Caki2 (cell line): Measurements from ENCODE around the gene FOXO4. TPM values are rescaled to one million over a fixed set of nuclear protein-coding genes. Genes with fewer than 3 reads are reported as not detected.
A peak's percentile ranks its signal among the peaks of the same experiment; 100 is the strongest.

Experiments used
- DNase-seq: peaks from one replicate; pipeline ENCODE4 v3.0.0-alpha.2; 2015; ENCODE audit warnings: low read depth
- in situ Hi-C: cut with HindIII; loops from 2 replicates; pipeline ENCODE4 v1.10.0; 2016; ENCODE audit warnings: low sequenced_read_pairs, low pct_unique_long_range_greater_than_20kb, mixed read lengths
- total RNA-seq: library from RNA; depleted of rRNA; stranded (reverse); fragments of >200 nt; shearing (Covaris generic); gene quantifications from 2 replicates; pipeline ENCODE4 v1.2.3, GENCODE V29; 2014; ENCODE audit warnings: low replicate concordance; rRNA removed

Gene FOXO4
- total RNA-seq, 1 experiment from 2014 or later, result 0.41 TPM

- DNase-seq, result peak; percentile 45
- in situ Hi-C loops, result no loop called here
Measured at GRCh38 chrX:71118032-71118984, 22.7 kb downstream of the FOXO4 start, which contains the start of gene MED12. TSS of gene MED12 (plus strand) at chrX:71118596. CDS start at chrX:71118755, 159 bp downstream.

DNA sequence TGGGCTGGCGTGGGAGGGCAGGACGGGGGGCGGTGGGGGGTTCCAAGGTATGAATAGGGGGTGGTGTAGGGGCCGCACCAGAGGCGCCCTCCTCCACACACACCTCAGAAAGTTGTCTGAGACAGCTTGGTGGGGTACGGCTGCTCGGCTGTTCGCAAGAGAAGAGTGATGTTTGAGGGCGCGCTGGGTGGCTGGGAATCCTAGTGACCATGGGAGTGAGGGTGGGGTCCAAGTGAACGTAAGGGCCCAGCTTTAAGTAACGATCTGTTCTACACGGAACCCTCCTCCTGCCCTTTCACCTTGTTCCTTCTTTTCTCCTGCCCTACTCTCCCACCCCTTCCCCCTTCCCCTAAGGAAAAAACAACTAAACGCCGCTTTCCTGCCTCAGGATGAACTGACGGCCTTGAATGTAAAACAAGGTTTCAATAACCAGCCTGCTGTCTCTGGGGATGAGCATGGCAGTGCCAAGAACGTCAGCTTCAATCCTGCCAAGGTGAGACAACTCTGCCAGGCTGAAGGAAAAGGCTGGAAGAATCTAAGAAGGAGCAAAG is 23.4 kb downstream of the FOXO4 start:
- in situ Hi-C loops, result no loop called here
- DNase-seq, result no peak

DNA sequence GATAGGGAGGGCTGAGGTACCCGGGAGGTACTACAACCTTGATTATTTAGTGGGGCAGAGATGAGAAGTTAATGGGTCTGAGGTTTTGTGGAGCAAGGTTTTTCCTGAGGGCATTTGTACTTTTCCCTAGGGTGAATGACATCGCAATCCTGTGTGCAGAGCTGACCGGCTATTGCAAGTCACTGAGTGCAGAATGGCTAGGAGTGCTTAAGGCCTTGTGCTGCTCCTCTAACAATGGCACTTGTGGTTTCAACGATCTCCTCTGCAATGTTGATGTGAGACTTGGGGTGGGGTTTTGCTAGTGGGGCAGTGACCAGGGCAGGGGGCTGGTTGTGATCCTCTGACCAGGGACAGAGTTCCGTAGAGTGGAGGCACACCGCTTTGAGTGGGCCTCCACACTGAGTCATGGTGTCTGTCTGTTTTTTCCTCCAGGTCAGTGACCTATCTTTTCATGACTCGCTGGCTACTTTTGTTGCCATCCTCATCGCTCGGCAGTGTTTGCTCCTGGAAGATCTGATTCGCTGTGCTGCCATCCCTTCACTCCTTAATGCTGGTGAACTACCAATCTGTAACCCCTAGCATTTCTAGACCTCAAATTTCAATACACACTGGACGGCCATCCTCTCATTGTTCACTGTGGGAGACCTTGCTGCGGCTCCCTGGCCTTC is 32.6 kb downstream of the FOXO4 start:
- DNase-seq, result peak; percentile 45

DNA sequence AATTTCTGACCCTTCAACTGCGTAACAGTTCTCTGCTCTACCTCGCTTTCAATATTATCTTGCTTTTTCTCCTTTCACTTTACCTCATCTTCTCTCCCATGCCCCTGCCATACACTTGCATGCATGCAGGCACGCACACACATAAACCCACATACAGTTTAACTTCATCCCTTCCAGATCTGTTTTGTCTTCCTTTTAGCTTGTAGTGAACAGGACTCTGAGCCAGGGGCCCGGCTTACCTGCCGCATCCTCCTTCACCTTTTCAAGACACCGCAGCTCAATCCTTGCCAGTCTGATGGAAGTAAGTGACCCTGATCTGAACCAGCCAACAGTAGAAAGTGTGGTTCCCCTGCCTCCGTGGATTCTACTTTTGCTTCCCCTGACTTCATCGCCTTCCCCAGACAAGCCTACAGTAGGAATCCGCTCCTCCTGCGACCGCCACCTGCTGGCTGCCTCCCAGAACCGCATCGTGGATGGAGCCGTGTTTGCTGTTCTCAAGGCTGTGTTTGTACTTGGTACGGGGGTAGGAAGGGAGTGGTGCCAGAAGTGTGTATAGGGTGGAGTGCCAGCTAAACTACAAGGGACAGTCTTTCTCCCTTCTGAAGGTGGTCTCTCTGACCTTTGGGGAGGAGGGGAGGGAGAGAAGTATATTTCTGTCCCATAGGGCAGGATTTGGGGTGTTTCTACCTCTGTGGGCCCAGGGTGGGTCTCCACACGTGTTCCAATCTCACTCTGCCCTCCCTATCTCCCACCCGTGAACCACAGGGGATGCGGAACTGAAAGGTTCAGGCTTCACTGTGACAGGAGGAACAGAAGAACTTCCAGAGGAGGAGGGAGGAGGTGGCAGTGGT is 33.5 kb downstream of the FOXO4 start:
- DNase-seq, result peak; percentile 23
- in situ Hi-C loops, result no loop called here

More for the DNA sequence above, 32.6 kb downstream of the FOXO4 start:
- in situ Hi-C loops, result no loop called here

DNA sequence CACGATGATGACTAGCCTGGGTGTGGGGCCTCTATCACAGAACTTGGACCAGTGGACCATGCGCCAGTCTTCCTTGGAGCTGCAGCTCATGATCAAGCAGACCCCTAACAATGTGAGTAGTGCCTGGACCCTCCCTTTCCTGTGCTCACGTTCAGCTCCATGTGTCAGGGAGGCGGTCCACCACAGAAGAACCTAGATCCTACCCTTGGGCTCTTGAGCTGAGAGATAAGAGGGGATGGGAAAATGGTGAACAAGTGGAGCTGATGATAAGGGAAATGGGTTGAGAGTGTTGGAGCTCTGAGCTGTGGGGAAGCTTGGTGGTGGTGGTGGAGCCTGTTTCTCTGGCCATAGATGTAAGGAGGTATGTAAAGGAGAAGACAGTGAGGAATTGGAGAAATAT is 35.9 kb downstream of the FOXO4 start:
- in situ Hi-C loops, result no loop called here
- no peak for DNase-seq

- in situ Hi-C loops, result no loop called here
- no peak for DNase-seq
Measured at GRCh38 chrX:71140440-71140839, 44.8 kb downstream of the FOXO4 start.

DNA sequence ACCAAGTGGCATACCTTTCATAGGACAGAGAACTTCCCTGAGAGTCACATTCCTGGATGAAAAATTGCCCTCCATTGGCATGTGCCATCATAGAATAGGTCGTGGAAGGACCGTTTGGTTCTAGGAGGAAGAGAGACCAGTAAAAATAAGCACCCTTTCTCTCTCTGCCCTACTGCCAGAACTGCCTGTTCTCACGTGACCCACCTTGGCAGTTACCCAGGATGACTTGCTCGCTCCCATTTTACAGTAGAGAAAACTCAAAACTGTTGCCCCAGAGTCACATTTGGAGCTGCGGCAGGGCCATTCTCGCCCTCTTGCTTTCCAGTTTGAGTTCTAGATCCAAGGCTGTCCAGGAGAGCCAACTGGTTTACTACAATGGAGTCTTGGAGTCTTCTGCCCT is 47.9 kb downstream of the FOXO4 start:
- in situ Hi-C loops, result no loop called here
- DNase-seq, result no peak

GRCh38 chrX:71144651-71145050 is 49.0 kb downstream of the FOXO4 start, which contains the start of gene NLGN3:
TSS of gene NLGN3 (plus strand) at chrX:71144841. CDS start at chrX:71147750, 2,909 bp downstream.
- in situ Hi-C loops, result no loop called here

DNA sequence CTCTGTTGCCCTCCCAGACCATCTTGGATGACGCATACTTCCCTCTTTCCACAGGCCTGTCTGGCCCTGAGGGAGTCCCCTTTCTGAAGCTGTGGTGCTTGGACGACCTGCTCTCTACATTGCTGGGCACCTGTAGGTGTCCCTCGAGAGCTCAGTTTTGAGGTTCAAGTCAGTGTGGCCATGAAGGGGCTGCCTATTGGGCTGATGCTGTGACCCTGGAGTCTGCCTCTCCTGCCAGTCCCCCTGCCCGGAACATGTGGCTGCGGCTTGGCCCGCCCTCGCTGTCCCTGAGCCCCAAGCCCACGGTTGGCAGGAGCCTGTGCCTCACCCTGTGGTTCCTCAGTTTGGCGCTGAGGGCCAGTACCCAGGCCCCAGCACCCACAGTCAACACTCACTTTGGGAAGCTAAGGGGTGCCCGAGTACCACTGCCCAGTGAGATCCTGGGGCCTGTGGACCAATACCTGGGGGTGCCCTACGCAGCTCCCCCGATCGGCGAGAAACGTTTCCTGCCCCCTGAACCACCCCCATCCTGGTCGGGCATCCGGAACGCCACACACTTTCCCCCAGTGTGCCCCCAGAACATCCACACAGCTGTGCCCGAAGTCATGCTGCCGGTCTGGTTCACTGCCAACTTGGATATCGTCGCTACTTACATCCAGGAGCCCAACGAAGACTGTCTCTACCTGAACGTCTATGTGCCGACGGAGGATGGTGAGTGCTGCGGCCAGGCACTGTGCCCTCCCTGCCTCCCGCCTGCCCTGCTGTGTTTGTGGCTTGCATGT is 52.0 kb downstream of the FOXO4 start:
- in situ Hi-C loops, result no loop called here
- no peak for DNase-seq

More at GRCh38 chrX:71144651-71145050, 49.0 kb downstream of the FOXO4 start, which contains the start of gene NLGN3:
- DNase-seq, result no peak

- in situ Hi-C loops, result no loop called here
- DNase-seq, result no peak
Measured at GRCh38 chrX:71148278-71148663, 52.6 kb downstream of the FOXO4 start.

DNA sequence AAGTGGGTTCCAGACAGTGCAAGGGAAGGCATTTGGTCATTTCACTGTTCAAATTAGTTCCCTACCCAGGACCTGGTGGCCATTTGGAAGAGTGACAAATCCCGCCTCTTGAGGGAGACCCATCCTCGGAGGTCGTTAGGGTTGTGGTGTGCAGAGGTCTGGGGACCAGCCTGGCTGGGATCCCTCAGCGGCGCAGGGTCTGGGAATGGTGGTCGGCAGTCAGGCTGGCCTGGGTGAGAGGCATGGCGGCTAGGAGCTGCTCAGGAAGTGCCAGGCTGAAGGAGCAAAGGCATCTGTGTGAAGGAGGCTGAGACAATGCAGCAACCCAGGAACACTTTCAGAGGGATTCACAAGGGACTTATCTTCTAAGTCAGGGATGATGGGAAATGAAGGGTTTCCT is 55.7 kb downstream of the FOXO4 start:
- in situ Hi-C loops, result no loop called here
- no peak for DNase-seq

Other genes with a start within 250 kb of the FOXO4 start
- gene TEX11, start 187.1 kb upstream of the FOXO4 start, total RNA-seq, result not detected in 2 replicates
- gene SLC7A3, start 164.8 kb upstream of the FOXO4 start, total RNA-seq, result not detected in 2 replicates
- 65.7 and 98.8 TPM in 2 replicates for gene SNX12, start 27.5 kb upstream of the FOXO4 start, total RNA-seq
- not detected in 2 replicates for gene CXorf65, start 10.9 kb downstream of the FOXO4 start, total RNA-seq
- not detected in 2 replicates for gene IL2RG, start 15.7 kb downstream of the FOXO4 start, total RNA-seq
- 4.8 and 6.7 TPM in 2 replicates for gene MED12, start 22.7 kb downstream of the FOXO4 start, total RNA-seq
- gene NLGN3, start 49.0 kb downstream of the FOXO4 start, total RNA-seq, result 0.20 TPM in 1 of 2 replicates, not detected in the other
- gene GJB1, start 127.4 kb downstream of the FOXO4 start, total RNA-seq, result not detected in 2 replicates
- 7.0 and 16.3 TPM in 2 replicates for gene ZMYM3, start 158.3 kb downstream of the FOXO4 start, total RNA-seq
- gene NONO, start 187.8 kb downstream of the FOXO4 start, total RNA-seq, result 523 TPM in 2 replicates
- 1.5 TPM in 1 of 2 replicates, not detected in the other for gene ITGB1BP2, start 205.9 kb downstream of the FOXO4 start, total RNA-seq